Peyer's patch (tissue), 4 donors: ENCODE data around the gene PXDC1.

ENCODE experiments used
- CTCF ChIP-seq, 6 experiments: fragments of 450-650 bp in 4 of 6; fragments of 200-600 bp in 2 of 6; sonication (generic) in 1 of 6; IDR thresholded peaks; one replicate each; pipeline ENCODE4 v1.5.1; 2017 to 2019; ENCODE audit warnings: antibody characterized with exemption in 6 of 6, mild to moderate bottlenecking in 3 of 6, moderate library complexity in 1 of 6
- POLR2A ChIP-seq, 2 donors: fragments of 450-650 bp; IDR thresholded peaks; one replicate each; pipeline ENCODE4 v1.5.1; 2017; ENCODE audit warnings: antibody characterized with exemption in 2 of 2, mild to moderate bottlenecking in 2 of 2, moderate library complexity in 2 of 2

- TF ChIP-seq CTCF (IDR thresholded peaks at IDR 0.05) = no peak
- TF ChIP-seq POLR2A (IDR thresholded peaks at IDR 0.05) = no peak
These were observed 49.5 kb upstream of the PXDC1 start for GRCh38 chr6:3800850-3801591.
